ENCODE measurements around the gene SLC12A1.
"Not testable (repeated sequence)": the region's sequence is repeated elsewhere in the genome, so short reads cannot be mapped to it uniquely, and the experiment has no call there.

The SLC12A1 gene

GRCh38 chr15:48307586-48307985 lies 101.5 kb downstream of the SLC12A1 start:
- no peak for DNase-seq (ENCODE audit: low spot score)

- no peak for DNase-seq (ENCODE audit: low spot score)
Observed at GRCh38 chr15:48309740-48310139, 103.6 kb downstream of the SLC12A1 start.

GRCh38 chr15:48313216-48313615 lies 107.1 kb downstream of the SLC12A1 start:
- no peak for DNase-seq (ENCODE audit: low spot score)

GRCh38 chr15:48315041-48315440 lies 108.9 kb downstream of the SLC12A1 start:
- no peak for DNase-seq (ENCODE audit: low spot score)

- DNase-seq (ENCODE audit: low spot score): no peak
Observed at GRCh38 chr15:48317221-48317620, 111.1 kb downstream of the SLC12A1 start.

- no peak for DNase-seq (ENCODE audit: low spot score)
Observed at GRCh38 chr15:48318131-48318530, 112.0 kb downstream of the SLC12A1 start.

- DNase-seq (ENCODE audit: low spot score): no peak
Observed at GRCh38 chr15:48323294-48323693, 117.2 kb downstream of the SLC12A1 start.

- no peak for DNase-seq (ENCODE audit: low spot score)
Observed at GRCh38 chr15:48324949-48325348, 118.8 kb downstream of the SLC12A1 start.

GRCh38 chr15:48325400-48325799 lies 119.3 kb downstream of the SLC12A1 start:
- DNase-seq (ENCODE audit: low spot score): no peak

- not testable (repeated sequence) for DNase-seq (ENCODE audit: low spot score)
Observed at GRCh38 chr15:48326180-48326579, 120.1 kb downstream of the SLC12A1 start.

- no peak for DNase-seq (ENCODE audit: low spot score)
Observed at GRCh38 chr15:48330105-48330785, 124.1 kb downstream of the SLC12A1 start.

GRCh38 chr15:48330855-48331795 lies 125.0 kb downstream of the SLC12A1 start, which contains the start of gene DUT:
TSS of gene DUT (plus strand) at chr15:48331429. CDS start at chr15:48331516, 87 bp downstream.
- DNase-seq (ENCODE audit: low spot score): peak; percentile 81

- peak; percentile 77 for DNase-seq (ENCODE audit: low spot score)
Observed at GRCh38 chr15:48331796-48332641, 125.9 kb downstream of the SLC12A1 start.

- DNase-seq (ENCODE audit: low spot score): no peak
Observed at GRCh38 chr15:48332642-48333034, 126.5 kb downstream of the SLC12A1 start.

- DNase-seq (ENCODE audit: low spot score): no peak
Observed at GRCh38 chr15:48333540-48333939, 127.4 kb downstream of the SLC12A1 start.

GRCh38 chr15:48334260-48334659 lies 128.2 kb downstream of the SLC12A1 start:
- no peak for DNase-seq (ENCODE audit: low spot score)

- DNase-seq (ENCODE audit: low spot score): peak; percentile 25
Observed at GRCh38 chr15:48336940-48337339, 130.8 kb downstream of the SLC12A1 start.

GRCh38 chr15:48337607-48338006 lies 131.5 kb downstream of the SLC12A1 start:
- no peak for DNase-seq (ENCODE audit: low spot score)

- no peak for DNase-seq (ENCODE audit: low spot score)
Observed at GRCh38 chr15:48340111-48340510, 134.0 kb downstream of the SLC12A1 start.

GRCh38 chr15:48343865-48344264 lies 137.8 kb downstream of the SLC12A1 start:
- no peak for DNase-seq (ENCODE audit: low spot score)

- DNase-seq (ENCODE audit: low spot score): no peak
Observed at GRCh38 chr15:48345516-48345915, 139.4 kb downstream of the SLC12A1 start.
